ENCODE measurements around the gene DOCK2. TPM values are rescaled to one million over a fixed set of nuclear protein-coding genes. Genes with fewer than 3 reads are reported as not detected.

DOCK2 gene
- total and polyA plus RNA-seq, 9 of the 15 experiments (the other 6 are each of a cell fraction or from before 2014, with no cell fraction given) = 4.5 to 42.6 (median 20.5) TPM

- Histone ChIP-seq H3K9me3 (replicated peaks; ENCODE audit: control insufficient read depth, insufficient read depth, low read depth, low read length) (no peaks in the 10 kb centered on the region), H3K4me2 (ENCODE audit: insufficient read depth, low read length) (no peak overlapping the region), H3K4me3 (no peak overlapping the region), H3K27ac (ENCODE audit: extremely low read depth, low read depth, low read length) (no peak overlapping the region), H4K20me1 (replicated peaks; ENCODE audit: control insufficient read depth, insufficient read depth, low read length) (no peaks in the 10 kb centered on the region), H3K27me3 (ENCODE audit: control insufficient read depth in 2 of 2, insufficient read depth in 2 of 2, low read length in 2 of 2) (no peaks in the 10 kb centered on the region), H3K36me3 (ENCODE audit: control insufficient read depth, insufficient read depth, low read length) (no peaks in the 10 kb centered on the region), H3K79me2 (ENCODE audit: control insufficient read depth, insufficient read depth, low read length) (no peaks in the 10 kb centered on the region), H3K4me1 (replicated peaks in 1 of 2; ENCODE audit: control insufficient read depth in 2 of 2, insufficient read depth in 2 of 2, low read length in 2 of 2) (no peaks in the 10 kb centered on the region; a peak in 1 of 5 replicates), H2AFZ (ENCODE audit: low read depth, low read length) (no peak overlapping the region), H3K9me1 (ENCODE audit: control insufficient read depth, insufficient read depth, low read length) (no peaks in the 10 kb centered on the region), H3K9ac (ENCODE audit: insufficient read depth in 1 of 2, low read depth in 2 of 2, low read length in 2 of 2) (no peak overlapping the region)
- in situ Hi-C loops (cut with MboI) (no loop called here), intact Hi-C loops (cut with micrococcal nuclease) (no loop called here)
- ChIA-PET CTCF (ENCODE audit: low intra/inter-chr PET ratio) (no interaction called here), POLR2A (interaction anchor here (0.7 to 1.2 kb wide), 2 partner anchors 33 to 149 kb away, joined by 3 read pairs; no protein-coding TSS in a partner anchor)
- no TSS peak for BruUV-seq (replicated peaks)
- ATAC-seq = no peak
- 17% methylated on average over 5 of the region's 5 CpGs for WGBS (ENCODE audit: insufficient coverage, low coverage, missing lambda C conversion rate)
- no peak for FAIRE-seq
- DNase-seq (ENCODE audit: extremely low read depth in 1 of 4, low spot score in 3 of 4) = no peak
- TF ChIP-seq TRIM24 (IDR thresholded peaks at IDR 0.05) (peak in 1 of 2 experiments; percentile 50; a peak in 1 of 4 replicates), SMARCA4 (IDR thresholded peaks at IDR 0.05) (no peak), THRB (CRISPR knock-in tag; conservative IDR thresholded peaks at IDR 0.05) (no peak), ZNF3 (CRISPR knock-in tag; IDR thresholded peaks at IDR 0.05) (no peak), DPF2 (IDR thresholded peaks at IDR 0.05) (no peak), ZNF395 (CRISPR knock-in tag; IDR thresholded peaks at IDR 0.05) (no peak), SIN3A (IDR thresholded peaks at IDR 0.05; ENCODE audit: borderline replicate concordance in 2 of 2, control insufficient read depth in 1 of 2, low read depth in 2 of 2, low read length in 2 of 2) (no peak), IFI16 (CRISPR knock-in tag; IDR thresholded peaks at IDR 0.05) (no peak), FUS (optimal IDR thresholded peaks at IDR 0.05; ENCODE audit: low read depth, low read length) (no peak), ZNF699 (CRISPR knock-in tag; IDR thresholded peaks at IDR 0.05; ENCODE audit: insufficient replicate concordance) (no peak), CHAMP1 (IDR thresholded peaks at IDR 0.05) (no peak), ZNF212 (CRISPR knock-in tag; IDR thresholded peaks at IDR 0.05) (no peak), CEBPB (tag; IDR thresholded peaks at IDR 0.05) (no peak)
Measured at GRCh38 chr5:169785771-169786618, 148.9 kb downstream of the DOCK2 start.

Measured in K562 (cell line).